Cardiac fibroblast (primary cell): Measurements from ENCODE around the gene CASKIN1.

ENCODE experiments used
- DNase-seq, 2 donors: peaks; one replicate each; pipeline versions ENCODE4 v3.0.0 to v3.0.0-alpha.2; 2010; ENCODE audit warnings: low read depth in 2 of 2
- H3K4me3 ChIP-seq, 2 donors: replicated peaks in 1 of 2; 1 replicate in 1 of 2; 2 replicates in 1 of 2; pipeline ENCODE4 v1.5.1; 2011; ENCODE audit warnings: low read depth in 2 of 2, low read length in 2 of 2, mild to moderate bottlenecking in 2 of 2, moderate library complexity in 1 of 2
- CTCF ChIP-seq: IDR thresholded peaks from one replicate; pipeline ENCODE4 v1.5.1; 2011; ENCODE audit warnings: low read depth, mild to moderate bottlenecking, low read length, inconsistent platforms

Gene CASKIN1

DNA sequence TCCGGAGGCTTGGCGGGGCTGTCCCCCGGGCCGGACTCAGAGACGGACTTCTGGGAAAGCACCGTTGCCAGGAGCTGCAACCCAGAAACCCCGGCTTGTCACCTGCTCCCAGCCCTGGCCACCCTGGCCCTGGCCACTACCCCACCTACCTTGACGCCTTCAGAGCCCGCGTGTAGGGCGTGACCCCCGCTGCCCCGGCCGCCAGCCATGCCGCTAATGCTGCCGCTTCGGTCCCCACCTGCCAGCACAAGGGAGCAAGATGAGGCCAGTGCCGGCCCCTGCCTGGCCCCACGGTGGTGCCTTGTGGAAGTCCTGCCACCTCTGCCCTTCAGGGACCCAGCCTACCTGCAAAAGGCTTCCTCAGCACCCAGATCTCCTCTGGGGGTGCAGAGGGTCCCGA is 11.4 kb downstream of the CASKIN1 start:
- no peak for DNase-seq
- no peak for TF ChIP-seq CTCF
- H3K4me3 ChIP-seq = no peak overlapping the region

GRCh38 chr16:2184346-2184745 is 12.1 kb downstream of the CASKIN1 start:
- DNase-seq = no peak
- no peak for TF ChIP-seq CTCF
- no peak overlapping the region for H3K4me3 ChIP-seq

- DNase-seq = no peak
- TF ChIP-seq CTCF = no peak
- H3K4me3 ChIP-seq = no peak overlapping the region
Observed at GRCh38 chr16:2183671-2184070, 12.7 kb downstream of the CASKIN1 start.

DNA sequence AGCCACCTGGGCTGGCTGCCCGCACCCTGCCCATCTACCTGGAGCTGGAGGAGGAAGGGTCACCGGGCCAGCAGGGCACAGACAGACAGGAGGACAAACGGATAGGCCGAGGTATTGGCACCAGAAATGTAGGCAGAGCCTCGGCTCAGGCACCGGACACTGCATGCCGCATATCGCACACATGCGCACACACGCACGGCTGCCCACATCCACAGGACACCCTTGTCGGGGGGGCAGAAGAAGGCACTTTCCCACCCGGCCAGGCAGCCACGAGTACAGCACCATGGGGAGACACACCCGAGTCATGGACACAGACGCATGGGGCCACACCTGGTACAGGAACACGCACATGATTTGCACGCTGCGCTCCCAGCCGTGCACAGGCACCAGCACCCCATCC is 14.5 kb downstream of the CASKIN1 start:
- no peak overlapping the region for H3K4me3 ChIP-seq
- no peak for DNase-seq
- TF ChIP-seq CTCF = no peak

DNA sequence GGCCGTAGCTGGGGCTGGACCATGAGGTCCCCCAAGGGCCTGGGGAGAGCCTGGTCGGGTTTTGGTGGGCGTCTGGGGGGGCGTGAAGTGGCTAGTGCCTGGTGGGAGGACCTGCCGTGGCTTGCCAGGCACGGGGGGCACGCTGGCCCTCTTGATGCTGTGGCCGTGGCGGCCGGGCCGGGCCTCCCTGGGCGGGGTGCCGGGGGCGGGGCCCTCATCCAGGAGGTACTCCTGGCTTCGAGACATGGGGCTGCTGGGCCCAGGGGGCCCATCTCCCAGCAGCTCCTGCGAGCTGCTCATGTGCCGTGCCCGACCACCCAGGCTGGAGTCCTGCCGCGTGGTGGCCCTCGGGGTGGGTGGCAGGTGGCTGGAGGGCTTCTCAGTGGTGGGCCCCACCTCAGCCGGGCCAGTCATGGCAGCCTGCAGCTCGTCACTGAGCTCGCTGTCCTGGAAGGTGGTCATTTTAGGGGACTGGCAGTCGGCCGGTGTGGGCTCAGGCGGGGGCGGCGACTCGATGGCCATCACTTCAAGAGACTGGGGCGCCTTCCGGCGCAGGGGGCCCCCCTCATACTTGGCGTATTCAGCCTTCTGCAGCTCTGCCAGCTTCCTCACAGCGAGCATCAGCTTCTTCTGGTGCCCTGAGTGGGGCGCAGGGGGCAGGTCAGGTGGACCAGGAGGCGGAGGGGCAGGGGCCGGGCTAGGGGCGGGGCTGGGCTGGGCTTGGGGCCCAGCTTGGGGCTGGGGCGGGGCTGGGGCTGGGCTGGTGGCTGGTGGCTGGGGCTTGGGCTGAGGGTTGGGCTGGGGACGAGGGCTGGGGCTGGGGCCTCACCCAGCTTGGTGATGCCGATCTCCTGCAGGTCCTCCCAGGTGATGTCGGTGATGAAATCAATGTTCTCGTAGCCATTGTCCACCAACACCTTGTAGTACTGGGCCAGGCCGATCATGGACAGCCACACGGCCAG is 15.2 kb downstream of the CASKIN1 start:
- H3K4me3 ChIP-seq = no peak overlapping the region
- DNase-seq = no peak
- no peak for TF ChIP-seq CTCF

GRCh38 chr16:2180461-2180860 is 15.9 kb downstream of the CASKIN1 start:
- no peak overlapping the region for H3K4me3 ChIP-seq
- no peak for DNase-seq
- no peak for TF ChIP-seq CTCF
